LNCAP (cell line): ENCODE results near the gene LRRC3B.

Experiments used
- TF ChIP-seq, protein P1 (sequence below): fragments of 450-650 bp; IDR thresholded peaks from 2 replicates; pipeline ENCODE4 v1.5.1; 2017; ENCODE audit warnings: mild to moderate bottlenecking

Gene LRRC3B

DNA sequence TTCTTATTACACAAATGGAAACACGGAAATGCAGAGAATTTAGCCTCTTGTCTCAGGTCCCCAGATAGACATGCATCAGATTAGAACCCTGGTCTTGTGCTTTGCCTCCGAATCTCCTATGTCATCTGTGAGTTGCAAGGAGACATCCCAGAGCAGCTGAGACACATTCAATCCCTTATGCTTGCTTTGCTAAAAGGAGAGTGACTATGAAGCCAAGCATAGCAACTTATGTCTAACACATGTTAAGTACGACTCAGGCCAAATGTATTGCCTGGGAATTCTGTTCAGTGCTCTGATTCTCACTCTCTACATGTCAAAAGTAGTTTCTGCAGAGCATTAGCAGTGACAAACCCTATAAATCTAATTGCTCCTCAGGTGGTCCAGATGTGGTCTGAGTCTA lies 30.6 kb upstream of the LRRC3B start:
- TF ChIP-seq, protein P1, sequence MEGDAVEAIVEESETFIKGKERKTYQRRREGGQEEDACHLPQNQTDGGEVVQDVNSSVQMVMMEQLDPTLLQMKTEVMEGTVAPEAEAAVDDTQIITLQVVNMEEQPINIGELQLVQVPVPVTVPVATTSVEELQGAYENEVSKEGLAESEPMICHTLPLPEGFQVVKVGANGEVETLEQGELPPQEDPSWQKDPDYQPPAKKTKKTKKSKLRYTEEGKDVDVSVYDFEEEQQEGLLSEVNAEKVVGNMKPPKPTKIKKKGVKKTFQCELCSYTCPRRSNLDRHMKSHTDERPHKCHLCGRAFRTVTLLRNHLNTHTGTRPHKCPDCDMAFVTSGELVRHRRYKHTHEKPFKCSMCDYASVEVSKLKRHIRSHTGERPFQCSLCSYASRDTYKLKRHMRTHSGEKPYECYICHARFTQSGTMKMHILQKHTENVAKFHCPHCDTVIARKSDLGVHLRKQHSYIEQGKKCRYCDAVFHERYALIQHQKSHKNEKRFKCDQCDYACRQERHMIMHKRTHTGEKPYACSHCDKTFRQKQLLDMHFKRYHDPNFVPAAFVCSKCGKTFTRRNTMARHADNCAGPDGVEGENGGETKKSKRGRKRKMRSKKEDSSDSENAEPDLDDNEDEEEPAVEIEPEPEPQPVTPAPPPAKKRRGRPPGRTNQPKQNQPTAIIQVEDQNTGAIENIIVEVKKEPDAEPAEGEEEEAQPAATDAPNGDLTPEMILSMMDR, result no peak

DNA sequence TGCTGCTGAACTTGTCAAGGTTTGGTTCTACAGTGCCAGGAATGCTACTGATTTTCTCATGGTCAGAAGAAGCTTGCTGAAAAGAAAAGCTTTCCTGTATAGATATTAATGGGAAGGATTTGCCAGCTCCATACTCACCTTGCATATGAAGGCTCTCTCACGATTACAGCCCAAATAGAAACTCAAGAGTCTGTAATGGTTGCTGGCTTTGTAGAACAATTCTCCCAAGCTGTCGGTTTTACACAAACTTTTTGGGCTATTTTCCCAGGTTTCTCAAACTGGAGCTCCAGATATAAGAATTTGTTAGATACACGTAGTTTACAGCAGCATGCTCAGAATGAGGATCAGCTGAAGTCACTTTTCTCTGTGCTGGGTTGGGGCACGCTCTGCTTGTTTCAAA lies 30.1 kb upstream of the LRRC3B start:
- TF ChIP-seq, protein P1, result no peak

GRCh38 chr3:26596335-26596734 lies 26.2 kb upstream of the LRRC3B start:
- TF ChIP-seq, protein P1, result no peak

GRCh38 chr3:26614006-26614685 lies 8.4 kb upstream of the LRRC3B start:
- TF ChIP-seq, protein P1, result no peak

GRCh38 chr3:26621176-26621575 lies 1.4 kb upstream of the LRRC3B start:
- TF ChIP-seq, protein P1, result no peak

DNA sequence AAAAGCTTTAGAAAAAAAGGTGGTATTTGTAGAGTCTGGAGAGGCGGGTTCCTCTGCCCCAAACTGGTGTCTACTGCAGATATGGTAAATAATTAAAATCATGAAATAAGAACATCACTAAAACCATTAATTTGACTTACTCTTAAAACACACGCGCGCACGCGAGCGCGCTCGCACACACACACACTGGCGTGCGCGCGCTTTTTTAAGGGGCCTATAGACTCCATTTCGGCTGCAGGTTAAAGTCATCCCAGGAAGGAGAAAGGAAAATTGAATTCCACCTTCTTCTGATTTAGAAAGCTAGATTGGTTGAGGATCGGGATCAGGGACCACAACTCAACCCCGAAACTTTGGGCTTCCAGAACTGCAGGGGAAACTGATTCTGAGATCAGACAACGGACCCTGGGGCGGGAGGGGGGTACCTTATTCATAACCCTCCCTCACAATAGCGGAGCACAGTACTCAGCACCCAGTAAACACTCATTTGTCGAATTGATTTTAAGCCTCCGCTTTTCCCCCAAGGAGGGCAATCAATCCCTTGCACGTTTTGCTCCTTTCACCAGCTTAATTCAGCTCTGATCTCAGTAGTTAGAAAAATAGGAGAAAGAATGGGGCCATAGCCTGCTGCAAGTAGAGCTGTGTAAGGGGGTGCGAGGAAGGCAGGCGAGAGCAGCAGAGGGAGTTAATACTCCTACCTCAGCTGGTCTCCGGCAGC lies 509 bp upstream of the LRRC3B start:
- TF ChIP-seq, protein P1, result no peak

DNA sequence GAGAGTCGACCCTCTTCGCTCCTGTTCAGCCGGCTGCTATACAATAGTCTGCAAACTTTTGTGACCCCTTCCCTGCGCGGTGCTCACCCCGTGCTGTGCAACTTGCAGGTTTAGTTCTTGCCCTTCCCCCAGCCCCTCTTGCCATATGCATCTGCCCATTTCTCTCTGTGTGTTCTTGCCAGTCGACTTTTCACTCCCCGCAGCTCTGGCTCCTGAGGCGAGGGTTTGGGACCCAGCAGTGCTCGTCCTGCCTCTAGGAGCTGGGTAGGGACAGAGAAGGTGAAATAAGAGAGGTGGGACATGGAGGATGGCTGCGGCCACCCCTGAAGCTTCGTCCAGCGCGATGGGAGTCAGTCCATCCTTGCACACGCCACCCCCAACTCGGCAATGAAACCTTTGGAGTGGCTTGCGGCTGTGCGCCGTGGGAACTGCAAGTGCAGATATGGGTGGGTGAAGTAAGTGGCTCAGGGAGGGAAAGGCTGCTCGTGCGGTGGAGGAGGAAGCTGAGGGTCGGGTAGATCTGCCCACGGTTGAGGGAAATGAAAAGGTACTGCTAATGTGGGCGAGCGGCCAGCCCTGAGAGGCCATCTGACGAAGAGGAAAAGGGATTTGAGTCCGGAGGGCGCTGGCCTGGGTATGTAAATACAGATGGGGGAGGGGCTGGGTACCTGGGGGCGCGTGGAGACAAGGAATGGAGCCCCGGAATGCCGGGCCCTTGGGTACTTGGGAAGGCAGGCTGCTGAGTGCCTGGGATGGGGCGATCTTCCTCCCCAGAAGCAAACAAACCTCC lies 1.0 kb downstream of the LRRC3B start:
- TF ChIP-seq, protein P1, result no peak
